GM18858 (cell line): ENCODE data around the gene HPGDS.

ENCODE experiments used
- ATAC-seq: cut with Tn5 transposase; IDR thresholded peaks from one replicate; pipeline ENCODE4 v1.9.1; 2021; ENCODE audit not compliant: unreplicated experiment

HPGDS gene

GRCh38 chr4:94262163-94263016 lies 80.2 kb downstream of the HPGDS start:
- ATAC-seq = no peak

- no peak for ATAC-seq
Observed at GRCh38 chr4:94256828-94257227, 85.8 kb downstream of the HPGDS start.

GRCh38 chr4:94256144-94256783 lies 86.4 kb downstream of the HPGDS start:
- ATAC-seq = peak; percentile 38

- no peak for ATAC-seq
Observed at GRCh38 chr4:94253036-94253435, 89.6 kb downstream of the HPGDS start.

GRCh38 chr4:94251094-94251493 lies 91.5 kb downstream of the HPGDS start:
- no peak for ATAC-seq
